ENCODE measurements around the gene PCSK1N.
"Not testable (repeated sequence)": the region's sequence is repeated elsewhere in the genome, so short reads cannot be mapped to it uniquely, and the experiment has no call there.

Gene PCSK1N, protein sequence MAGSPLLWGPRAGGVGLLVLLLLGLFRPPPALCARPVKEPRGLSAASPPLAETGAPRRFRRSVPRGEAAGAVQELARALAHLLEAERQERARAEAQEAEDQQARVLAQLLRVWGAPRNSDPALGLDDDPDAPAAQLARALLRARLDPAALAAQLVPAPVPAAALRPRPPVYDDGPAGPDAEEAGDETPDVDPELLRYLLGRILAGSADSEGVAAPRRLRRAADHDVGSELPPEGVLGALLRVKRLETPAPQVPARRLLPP

DNA sequence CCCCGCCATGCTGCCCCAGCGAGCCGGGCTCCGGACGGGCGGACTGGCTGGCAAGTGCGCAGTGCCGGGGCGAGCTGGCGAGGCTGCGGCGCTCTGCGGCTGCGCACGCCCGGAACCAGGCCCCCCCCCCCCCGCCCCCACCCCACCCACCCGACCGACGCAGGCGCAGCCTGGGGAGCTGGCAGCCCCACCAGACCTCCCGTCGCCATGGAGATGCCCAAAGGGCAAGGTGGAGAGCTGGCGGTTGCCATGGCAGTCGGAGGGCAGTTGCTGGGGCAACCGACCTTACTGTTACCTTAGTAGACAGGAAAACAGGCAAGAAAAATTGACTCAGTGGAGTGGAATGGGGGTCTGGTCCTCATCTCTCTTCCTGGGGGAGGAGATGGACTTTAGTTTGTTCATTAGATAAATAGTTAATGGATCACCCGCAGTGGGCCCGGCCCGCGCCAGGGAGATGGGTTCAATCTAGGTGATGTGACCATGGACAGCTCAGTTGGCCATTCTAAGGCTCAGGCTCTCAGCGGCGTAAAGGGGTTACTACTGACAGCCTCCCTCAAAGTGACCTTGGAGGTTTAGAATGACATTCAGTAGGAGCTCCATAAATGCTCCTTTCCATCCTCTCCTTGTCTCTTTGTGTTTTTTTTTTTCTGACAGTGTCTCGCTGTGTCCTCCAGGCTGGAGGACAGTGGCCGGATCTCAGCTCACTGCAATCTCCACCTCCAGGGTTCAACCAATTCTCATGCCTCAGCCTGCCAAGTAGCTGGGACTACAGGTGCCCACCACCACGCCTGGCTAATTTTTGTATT is at the start of gene PCSK1N:
PCSK1N (minus strand) TSS at position 87 of the 806 bp plus-strand sequence; CDS start at position 9, 78 bp downstream.
- in situ Hi-C loops (cut with HindIII; ENCODE audit: low sequenced_read_pairs) = no loop called here

DNA sequence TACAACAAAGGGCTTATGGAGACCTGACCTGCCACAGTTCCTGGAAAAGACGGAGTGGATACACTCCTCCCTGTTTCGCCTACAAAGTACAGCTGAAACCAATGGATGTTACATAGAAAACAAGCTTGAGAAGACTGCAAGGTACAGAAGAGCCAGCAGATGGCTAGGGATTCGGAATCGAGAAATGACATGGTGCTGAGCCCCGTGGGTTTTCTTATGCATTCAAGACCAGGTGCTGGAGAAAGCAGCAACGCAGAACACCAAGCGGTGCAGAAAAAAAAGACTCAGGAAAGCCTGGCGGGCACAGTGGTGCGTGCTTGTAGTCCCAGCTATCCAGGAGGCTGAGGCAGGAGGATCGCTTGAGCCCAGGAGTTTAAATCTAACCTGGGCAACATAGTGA is 48.3 kb upstream of the PCSK1N start:
- in situ Hi-C loops (cut with HindIII; ENCODE audit: low sequenced_read_pairs) = no loop called here

DNA sequence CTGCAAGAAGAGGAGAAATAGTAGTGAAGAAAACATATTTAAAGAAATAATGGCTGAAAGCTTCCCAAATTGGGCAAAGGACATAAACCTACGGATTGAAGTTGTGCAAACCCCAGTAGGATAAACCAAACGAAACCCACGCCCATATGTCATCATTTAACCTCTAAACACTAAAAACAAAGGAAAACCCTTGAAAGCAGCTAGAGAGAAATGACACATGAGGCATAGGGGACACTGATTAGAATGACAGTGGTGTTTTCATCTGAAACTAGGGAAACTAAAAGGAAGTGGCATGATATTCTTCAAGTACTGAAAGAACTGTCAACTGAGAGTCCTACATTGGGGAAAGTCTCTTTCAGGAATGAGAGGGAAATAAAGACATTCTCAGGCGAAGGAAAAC is 41.5 kb upstream of the PCSK1N start:
- in situ Hi-C loops (cut with HindIII; ENCODE audit: low sequenced_read_pairs) = not testable (repeated sequence)

DNA sequence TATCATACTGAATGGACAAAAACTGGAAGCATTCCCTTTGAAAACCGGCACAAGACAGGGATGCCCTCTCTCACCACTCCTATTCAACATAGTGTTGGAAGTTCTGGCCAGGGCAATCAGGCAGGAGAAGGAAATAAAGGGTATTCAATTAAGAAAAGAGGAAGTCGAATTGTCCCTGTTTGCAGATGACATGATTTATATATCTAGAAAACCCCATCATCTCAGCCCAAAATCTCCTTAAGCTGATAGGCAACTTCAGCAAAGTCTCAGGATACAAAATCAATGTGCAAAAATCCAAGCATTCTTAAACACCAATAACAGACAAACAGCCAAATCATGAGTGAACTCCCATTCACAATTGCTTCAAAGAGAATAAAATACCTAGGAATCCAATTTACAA is 36.6 kb upstream of the PCSK1N start:
- in situ Hi-C loops (cut with HindIII; ENCODE audit: low sequenced_read_pairs) = not testable (repeated sequence)

DNA sequence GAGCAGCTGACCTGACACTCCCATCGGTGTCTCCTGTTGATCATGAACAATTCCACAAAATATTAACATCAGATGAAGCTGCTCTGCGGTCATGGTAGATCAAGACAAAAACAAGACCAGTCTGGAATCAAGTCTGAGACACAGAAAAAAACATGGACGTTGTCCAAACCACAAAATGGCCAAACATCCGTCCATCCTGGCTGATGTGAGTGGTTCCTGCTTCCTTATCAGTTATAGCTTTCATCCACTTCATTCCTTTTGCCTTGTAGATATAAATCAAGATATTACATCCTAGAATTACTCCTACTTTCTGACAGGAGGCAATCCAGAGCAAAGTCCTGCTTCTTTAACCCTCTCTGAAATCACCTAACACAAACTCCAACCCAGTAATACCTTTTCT is 28.8 kb upstream of the PCSK1N start:
- in situ Hi-C loops (cut with HindIII; ENCODE audit: low sequenced_read_pairs) = no loop called here

DNA sequence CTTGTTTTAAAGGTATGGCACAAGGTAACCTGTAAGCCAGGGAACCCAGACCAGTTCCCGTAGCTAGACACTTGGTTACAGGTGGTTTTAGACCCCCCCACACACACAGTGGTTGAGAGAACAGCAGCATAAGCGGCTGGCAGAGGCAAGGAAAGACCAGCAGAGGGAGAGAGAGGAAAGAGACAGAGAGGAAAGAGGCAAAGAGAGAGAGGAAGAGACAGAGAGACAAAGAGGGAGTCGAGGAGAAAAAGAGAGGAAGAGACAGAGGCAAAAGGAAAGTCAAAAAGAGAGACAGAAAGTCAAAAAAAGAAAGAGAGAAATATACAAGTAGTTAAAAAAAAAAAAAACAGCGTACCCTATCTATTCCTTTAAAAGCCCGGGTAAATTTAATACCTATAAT is 19.5 kb upstream of the PCSK1N start:
- in situ Hi-C loops (cut with HindIII; ENCODE audit: low sequenced_read_pairs) = no loop called here

DNA sequence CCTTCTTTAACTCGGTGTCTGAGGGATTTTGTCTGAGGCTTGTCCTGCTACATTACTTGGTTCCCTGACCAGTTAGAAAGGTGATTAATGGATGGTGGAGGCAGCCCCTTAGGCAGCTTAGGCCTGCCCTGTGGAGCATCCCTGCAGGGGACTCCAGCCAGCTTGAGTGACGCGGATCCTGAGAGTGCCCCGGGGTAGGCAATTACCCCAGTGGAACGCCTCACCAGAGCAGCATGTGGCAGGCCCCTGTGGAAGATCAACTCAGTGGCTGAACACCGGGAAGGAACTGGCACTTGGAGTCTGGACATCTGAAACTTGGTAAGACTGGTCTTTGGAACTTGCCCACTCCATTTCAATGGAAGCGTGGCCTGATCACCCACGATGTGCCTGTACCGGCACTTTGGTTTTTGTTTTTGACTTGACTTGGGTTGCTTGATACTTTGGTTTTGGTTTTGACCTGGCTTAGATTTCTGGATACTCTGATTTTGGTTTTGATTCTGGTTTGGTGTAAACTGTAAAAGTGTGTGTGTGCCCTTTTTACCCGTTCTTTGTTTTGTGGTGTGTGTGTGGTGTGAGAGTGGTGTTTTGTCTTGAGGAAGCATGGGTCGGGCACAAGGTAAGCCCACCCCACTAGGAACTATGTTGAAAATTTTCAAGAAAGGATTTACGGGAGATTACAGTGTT is 18.9 kb upstream of the PCSK1N start:
- in situ Hi-C loops (cut with HindIII; ENCODE audit: low sequenced_read_pairs) = not testable (repeated sequence)

DNA sequence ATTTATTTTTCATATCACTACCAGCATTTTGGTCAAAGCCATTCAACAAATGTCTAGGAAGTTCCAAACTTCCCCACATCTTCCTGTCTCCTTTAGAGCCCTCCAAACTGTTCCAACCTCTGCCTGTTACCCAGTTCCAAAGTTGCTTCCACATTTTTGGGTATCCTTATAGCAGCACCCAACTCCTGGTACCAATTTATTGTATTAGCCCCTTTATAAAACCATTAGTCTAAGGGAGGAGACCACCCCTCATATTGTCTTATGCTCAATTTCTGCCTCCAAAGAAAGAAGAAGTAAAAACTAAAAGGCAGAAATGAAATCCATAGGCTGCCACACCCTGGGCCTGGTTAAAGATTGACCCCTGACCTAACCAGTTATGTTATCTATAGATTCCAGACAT is 18.1 kb upstream of the PCSK1N start:
- in situ Hi-C loops (cut with HindIII; ENCODE audit: low sequenced_read_pairs) = not testable (repeated sequence)

DNA sequence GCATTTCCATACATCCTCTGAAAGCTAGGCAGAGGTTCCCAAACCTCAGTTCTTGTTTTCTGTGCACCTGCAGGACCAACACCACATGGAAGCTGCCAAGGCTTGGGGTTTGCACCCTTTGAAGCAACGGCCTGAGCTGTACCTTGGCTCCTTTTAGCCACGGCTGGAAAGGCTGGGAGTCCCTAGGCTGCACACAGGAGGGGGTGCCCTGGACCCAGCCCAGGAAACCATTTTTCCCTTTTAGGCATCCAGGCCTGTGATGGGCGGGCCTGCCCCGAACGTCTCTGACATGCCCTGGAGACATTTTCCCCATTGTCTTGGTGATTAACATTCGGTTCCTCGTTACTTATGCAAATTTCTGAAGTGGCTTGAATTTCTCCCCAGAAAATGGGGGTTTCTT is 17.4 kb upstream of the PCSK1N start:
- in situ Hi-C loops (cut with HindIII; ENCODE audit: low sequenced_read_pairs) = no loop called here

DNA sequence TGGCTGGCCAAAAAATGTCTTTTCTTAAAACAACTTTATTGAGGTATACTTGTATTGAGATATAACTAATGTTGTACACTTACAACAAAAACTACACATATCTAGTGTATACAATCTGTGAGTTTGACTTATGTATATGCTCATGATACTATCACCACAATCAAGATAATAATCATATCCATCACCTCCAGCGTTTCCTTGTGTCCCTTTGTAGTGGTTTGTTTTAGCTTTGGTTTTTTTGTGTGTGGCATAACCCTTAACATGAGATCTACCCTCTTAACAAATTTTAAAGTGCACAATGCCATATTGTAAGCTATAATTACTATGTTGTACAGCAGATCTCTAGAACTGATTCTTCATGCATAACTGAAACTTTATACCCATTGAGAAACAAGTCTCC is 13.4 kb upstream of the PCSK1N start:
- in situ Hi-C loops (cut with HindIII; ENCODE audit: low sequenced_read_pairs) = no loop called here

DNA sequence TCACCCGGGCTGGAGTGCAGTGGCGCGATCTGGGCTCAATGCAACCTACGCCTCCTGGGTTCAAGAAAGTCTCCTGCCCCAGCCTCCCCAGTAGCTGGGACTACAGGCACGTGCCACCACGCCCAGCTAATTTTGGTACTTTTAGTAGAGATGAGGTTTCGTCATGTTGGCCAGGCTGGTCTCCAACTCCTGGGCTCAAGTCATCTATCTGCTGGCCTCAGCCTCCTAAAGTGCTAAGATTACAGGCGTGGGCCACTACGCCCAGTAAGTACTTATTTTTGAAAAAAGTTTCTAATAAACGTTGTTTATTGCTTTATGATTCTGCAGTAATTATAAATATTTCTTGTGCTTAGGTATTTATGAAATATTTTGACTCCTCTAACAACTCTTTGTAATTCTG is 4.3 kb upstream of the PCSK1N start:
- in situ Hi-C loops (cut with HindIII; ENCODE audit: low sequenced_read_pairs) = no loop called here

DNA sequence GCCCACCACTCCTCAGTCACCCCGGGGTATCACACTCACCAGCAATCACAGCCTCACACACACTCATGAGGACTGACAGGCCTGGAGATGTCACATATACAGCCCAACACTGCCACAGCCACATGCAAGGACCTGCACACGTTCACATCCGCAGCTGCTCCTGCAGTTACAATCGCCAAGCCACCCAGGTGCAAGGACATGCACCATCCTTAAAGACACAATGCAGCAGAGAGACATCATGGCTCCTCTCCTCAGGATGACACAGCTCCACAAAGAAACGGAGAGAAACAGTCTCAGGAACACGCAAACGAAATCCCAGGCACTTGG is 1.1 kb downstream of the PCSK1N start:
- in situ Hi-C loops (cut with HindIII; ENCODE audit: low sequenced_read_pairs) = no loop called here

DNA sequence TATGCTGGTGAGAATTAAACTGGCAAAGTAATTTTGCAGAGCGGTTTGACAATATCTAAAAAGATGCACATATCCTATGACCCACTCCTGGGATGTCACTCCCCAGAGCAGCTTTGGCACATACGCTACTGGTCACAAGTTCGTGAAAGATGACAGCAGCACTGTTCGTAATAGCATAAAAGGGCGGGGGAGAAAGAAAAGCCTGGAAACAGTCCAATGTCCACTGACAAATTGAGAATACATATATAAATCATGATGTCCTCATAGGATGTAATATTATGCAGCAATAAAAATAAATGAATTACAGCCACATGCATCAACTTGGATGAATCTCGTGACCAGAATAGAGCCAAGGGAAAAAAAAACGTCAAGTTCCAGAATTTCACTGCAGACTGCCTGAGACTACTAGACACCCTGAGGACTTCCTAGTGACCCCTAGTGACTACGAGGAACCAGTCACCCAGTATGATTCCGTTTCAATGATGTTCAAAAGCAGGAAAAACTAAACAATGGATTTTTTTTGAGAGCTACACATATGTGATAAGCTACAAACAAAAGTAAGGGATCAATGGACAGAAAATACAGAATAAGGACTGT is 1.8 kb downstream of the PCSK1N start:
- in situ Hi-C loops (cut with HindIII; ENCODE audit: low sequenced_read_pairs) = no loop called here

DNA sequence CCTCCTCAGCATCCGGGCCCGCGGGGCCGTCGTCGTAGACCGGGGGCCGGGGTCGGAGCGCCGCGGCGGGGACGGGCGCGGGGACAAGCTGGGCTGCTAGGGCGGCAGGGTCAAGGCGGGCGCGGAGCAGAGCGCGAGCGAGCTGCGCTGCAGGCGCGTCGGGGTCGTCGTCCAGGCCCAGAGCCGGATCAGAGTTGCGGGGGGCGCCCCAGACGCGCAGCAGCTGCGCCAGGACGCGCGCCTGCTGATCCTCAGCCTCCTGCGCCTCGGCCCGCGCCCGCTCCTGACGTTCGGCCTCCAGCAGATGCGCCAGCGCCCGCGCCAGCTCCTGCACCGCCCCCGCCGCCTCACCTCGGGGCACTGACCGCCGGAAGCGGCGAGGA is 3.5 kb downstream of the PCSK1N start:
- in situ Hi-C loops (cut with HindIII; ENCODE audit: low sequenced_read_pairs) = no loop called here

DNA sequence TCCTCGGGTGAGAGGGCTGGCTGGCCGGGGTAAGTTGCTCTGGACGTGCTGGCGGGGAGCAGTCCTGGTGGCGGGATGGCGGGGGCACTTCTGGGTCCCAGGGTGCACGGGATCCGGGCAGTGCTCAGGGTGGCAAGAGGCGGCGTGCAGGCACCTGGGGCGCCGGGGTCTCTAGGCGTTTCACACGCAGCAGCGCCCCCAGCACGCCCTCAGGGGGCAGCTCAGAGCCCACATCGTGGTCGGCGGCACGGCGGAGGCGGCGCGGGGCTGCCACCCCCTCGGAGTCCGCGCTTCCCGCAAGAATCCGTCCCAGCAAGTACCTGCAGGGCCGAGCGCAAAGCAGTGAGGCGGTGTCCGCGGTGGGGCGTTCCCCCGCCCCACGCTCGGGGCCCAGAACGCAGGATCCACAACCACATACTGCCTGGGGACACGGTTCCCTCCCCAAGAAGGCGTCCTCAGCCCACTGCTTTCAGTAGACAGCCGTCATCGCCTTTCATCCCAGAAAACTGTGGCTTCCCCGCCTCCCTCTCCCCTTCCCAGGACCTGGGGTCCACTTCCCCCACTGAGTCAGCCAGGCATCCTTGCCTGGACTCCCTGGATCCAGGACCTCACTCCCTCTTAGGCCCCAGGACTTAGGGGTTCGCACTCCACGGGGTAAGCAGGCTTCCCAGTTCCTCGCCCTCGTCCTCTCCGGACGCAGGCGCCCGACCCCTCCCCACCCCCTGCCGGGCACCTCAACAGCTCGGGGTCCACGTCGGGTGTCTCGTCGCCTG is 4.1 kb downstream of the PCSK1N start:
- in situ Hi-C loops (cut with HindIII; ENCODE audit: low sequenced_read_pairs) = no loop called here

DNA sequence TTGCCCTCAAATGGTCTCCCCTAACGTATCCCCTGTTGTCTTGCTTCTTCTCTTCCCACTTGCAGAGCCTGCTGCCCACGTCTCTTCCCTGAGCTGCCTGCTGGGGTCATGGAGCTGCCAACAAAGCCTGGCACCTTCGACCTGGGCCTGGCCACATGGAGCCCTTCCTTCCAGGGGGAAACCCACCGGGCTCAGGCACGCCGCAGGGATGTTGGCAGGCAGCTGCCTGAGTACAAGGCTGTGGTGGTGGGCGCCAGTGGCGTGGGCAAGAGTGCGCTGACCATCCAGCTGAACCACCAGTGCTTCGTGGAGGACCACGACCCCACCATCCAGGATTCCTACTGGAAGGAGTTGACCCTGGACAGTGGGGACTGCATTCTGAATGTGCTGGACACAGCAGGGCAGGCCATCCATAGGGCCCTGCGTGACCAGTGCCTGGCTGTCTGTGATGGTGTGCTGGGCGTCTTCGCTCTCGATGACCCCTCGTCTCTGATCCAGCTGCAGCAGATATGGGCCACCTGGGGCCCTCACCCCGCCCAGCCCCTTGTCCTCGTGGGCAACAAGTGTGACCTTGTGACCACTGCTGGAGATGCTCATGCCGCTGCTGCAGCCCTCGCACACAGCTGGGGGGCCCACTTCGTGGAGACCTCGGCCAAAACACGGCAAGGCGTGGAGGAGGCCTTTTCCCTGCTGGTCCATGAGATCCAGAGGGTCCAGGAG is 6.2 kb downstream of the PCSK1N start:
- in situ Hi-C loops (cut with HindIII; ENCODE audit: low sequenced_read_pairs) = no loop called here

DNA sequence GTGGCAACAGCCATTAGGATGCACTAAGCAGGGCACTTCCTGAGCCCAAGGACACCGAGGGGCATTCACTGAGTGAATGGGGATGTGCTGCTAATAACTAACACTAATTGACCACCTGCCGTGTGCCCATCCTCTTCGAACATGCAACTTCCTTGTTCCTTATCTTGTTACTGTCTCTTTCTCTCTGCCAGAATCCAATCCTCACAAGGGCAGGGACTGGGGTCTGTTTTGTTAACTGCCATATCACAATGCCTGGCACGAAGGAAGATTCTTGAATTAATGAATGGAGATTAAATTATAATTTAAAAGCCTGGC is 7.8 kb downstream of the PCSK1N start:
- in situ Hi-C loops (cut with HindIII; ENCODE audit: low sequenced_read_pairs) = no loop called here

DNA sequence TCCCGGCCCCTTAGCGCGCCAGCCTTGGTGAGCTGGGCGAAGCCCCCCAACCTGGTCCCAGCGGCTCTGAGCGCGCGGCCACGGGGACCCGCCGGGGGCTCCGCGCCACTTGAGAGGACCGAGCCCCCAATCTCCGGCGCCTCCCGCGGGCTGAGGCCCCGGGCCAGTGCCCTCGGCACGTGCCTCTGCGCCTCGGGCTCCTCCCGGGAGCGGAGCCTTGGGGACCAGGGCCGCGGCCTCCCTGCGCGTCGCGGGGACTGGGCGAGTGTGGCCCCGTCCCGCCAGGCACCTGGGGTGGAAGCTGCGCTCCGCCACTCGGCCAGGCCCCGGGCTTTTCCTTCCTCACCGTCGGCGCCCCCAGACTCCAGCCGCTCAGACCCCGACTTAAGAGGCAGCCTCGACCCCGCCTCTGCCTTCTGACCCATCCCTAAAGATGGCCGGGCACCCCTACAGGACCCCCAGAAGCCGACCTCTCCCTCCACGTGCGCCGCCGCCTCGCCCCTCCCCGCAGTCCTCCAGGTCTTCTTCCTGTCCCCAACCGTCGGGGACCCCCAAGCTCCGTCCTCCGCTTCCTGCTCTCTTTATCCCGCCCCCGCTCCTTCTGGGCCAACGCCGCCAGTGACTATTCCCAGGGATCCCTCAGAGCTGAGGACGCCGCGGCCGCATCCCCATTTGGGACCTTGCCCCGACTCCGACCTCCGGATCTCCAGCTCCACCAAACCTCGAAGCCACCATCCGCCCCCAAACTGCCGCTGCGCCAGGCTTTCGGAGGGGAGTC is 8.3 kb downstream of the PCSK1N start:
- in situ Hi-C loops (cut with HindIII; ENCODE audit: low sequenced_read_pairs) = no loop called here

DNA sequence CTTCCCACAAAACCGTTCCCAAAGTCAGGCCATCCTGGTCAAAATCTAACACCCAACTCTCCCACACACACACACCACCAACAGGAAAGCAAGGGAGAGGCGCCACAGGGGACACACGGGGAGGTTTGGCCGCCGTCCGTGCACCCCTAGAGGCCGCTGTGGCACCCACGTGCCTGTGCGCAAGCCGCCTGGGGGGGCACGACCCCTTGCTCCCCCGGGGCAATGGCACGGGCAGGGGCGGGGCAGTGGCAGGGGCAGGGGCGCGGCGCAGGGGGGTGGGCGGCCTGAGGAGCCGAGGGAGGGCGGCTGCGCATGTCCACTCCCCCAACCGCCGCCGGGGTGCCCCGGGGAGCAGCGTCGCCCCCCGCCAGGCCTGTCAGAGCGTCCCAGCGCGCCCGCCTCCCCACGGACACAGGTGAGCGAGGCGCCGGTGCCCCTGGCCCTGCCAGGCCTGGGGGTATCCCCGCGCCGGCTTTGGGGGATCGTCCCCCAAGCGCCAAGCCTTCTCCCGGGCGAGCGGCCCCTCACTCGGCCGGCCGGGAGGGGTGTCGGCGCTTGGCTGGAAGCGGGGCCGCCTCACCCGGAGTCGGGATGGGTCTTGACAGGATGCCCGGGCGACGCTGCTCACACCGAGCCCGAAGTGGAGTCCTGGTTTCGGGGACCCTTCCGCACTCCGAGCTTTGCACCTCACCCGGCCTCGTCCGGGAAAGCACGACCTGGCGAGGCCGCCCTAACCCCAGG is 9.1 kb downstream of the PCSK1N start, which contains the start of gene ERAS:
ERAS (plus strand) TSS at position 379 of the 741 bp plus-strand sequence. CDS start 2,611 bp downstream, outside the sequence.
- in situ Hi-C loops (cut with HindIII; ENCODE audit: low sequenced_read_pairs) = no loop called here
